Peyer's patch (tissue), 4 donors: ENCODE data around the gene CBLN3.

Experiments used
- POLR2A ChIP-seq, 2 donors: fragments of 450-650 bp; IDR thresholded peaks; one replicate each; pipeline ENCODE4 v1.5.1; 2017; ENCODE audit warnings: antibody characterized with exemption in 2 of 2, mild to moderate bottlenecking in 2 of 2, moderate library complexity in 2 of 2
- TF ChIP-seq, protein P1 (sequence below), 6 experiments: fragments of 450-650 bp in 4 of 6; fragments of 200-600 bp in 2 of 6; sonication (generic) in 1 of 6; IDR thresholded peaks; one replicate each; pipeline ENCODE4 v1.5.1; 2017 to 2019; ENCODE audit warnings: antibody characterized with exemption in 6 of 6, mild to moderate bottlenecking in 3 of 6, moderate library complexity in 1 of 6

DNA sequence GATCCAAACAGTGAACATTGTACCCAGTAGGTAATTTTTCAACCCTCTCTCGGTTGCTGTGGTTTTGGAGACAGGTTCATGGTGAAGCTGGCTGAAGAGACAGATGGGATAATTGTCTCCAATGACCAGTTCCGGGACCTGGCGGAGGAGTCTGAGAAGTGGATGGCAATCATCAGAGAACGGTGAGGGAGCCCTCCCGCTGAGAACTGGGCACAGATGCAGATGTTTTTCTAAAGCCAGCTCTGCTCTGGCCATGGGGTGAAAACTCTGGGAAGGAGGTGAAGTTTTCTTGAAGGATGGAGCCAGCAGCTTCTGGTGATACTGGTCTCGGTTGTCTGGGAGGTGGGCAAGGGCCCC, 6.5 kb upstream of the CBLN3 start:
- TF ChIP-seq, protein P1, sequence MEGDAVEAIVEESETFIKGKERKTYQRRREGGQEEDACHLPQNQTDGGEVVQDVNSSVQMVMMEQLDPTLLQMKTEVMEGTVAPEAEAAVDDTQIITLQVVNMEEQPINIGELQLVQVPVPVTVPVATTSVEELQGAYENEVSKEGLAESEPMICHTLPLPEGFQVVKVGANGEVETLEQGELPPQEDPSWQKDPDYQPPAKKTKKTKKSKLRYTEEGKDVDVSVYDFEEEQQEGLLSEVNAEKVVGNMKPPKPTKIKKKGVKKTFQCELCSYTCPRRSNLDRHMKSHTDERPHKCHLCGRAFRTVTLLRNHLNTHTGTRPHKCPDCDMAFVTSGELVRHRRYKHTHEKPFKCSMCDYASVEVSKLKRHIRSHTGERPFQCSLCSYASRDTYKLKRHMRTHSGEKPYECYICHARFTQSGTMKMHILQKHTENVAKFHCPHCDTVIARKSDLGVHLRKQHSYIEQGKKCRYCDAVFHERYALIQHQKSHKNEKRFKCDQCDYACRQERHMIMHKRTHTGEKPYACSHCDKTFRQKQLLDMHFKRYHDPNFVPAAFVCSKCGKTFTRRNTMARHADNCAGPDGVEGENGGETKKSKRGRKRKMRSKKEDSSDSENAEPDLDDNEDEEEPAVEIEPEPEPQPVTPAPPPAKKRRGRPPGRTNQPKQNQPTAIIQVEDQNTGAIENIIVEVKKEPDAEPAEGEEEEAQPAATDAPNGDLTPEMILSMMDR (IDR thresholded peaks at IDR 0.05), result no peak
- no peak for TF ChIP-seq POLR2A (IDR thresholded peaks at IDR 0.05)
